Gastroesophageal sphincter (tissue), 4 donors: ENCODE measurements around the gene ENO2. TPM values are rescaled to one million over a fixed set of nuclear protein-coding genes. Genes with fewer than 3 reads are reported as not detected.

Source experiments
- ATAC-seq: fragments of 150-250 bp; one replicate; pipeline ENCODE4 v1.9.1; 2016; ENCODE audit warnings: mild to moderate bottlenecking, moderate library complexity
- H3K27ac ChIP-seq, 4 donors: fragments of 200-600 bp; sonication (generic) in 3 of 4; 1 replicate in 3 of 4; 2 replicates in 1 of 4; pipeline ENCODE4 v1.5.1; 2016 to 2019
- H3K27me3 ChIP-seq: fragments of 200-600 bp; sonication (generic); one replicate; pipeline ENCODE4 v1.5.1; 2019
- H3K36me3 ChIP-seq, 2 donors: fragments of 200-600 bp; sonication (generic); one replicate each; pipeline ENCODE4 v1.5.1; 2019; ENCODE audit warnings: control low read depth in 1 of 2
- H3K4me1 ChIP-seq, 3 donors: fragments of 200-600 bp; sonication (generic); 1 replicate in 2 of 3; 2 replicates in 1 of 3; pipeline ENCODE4 v1.5.1; 2016 to 2019; ENCODE audit warnings: control low read depth in 2 of 3
- H3K4me3 ChIP-seq, 2 donors: fragments of 200-600 bp; sonication (generic); one replicate each; pipeline ENCODE4 v1.5.1; 2019; ENCODE audit warnings: mild to moderate bottlenecking in 1 of 2, moderate library complexity in 1 of 2
- H3K9me3 ChIP-seq, 3 donors: fragments of 200-600 bp; sonication (generic); one replicate each; pipeline ENCODE4 v1.5.1; 2017 to 2019; ENCODE audit warnings: control low read depth in 2 of 3
- EP300 ChIP-seq: sonication (generic); formaldehyde crosslinking; IDR thresholded peaks from one replicate; pipeline ENCODE4 v1.6.1; 2017; ENCODE audit warnings: antibody characterized with exemption, mild to moderate bottlenecking
- POLR2A ChIP-seq, 2 donors: fragments of 450-650 bp; IDR thresholded peaks; one replicate each; pipeline ENCODE4 v1.6.1; 2017; ENCODE audit warnings: antibody characterized with exemption in 2 of 2, mild to moderate bottlenecking in 2 of 2, moderate library complexity in 1 of 2
- POLR2AphosphoS5 ChIP-seq: sonication (generic); formaldehyde crosslinking; IDR thresholded peaks from one replicate; pipeline ENCODE4 v1.6.1; 2017; ENCODE audit warnings: antibody characterized with exemption
- WGBS, 2 donors: methylation state at CpG; one replicate each; pipeline ENCODE4 v1.1.5; 2018; ENCODE audit warnings: low coverage in 1 of 2; 5-methylcytosine and 5-hydroxymethylcytosine counted together
- total RNA-seq, 4 donors: library from RNA; depleted of rRNA; stranded (reverse); fragments of >200 nt; gene quantifications; one replicate each; pipeline ENCODE4 v1.1.0, GENCODE V29; 2016
- TF ChIP-seq, protein P1 (sequence below), 4 experiments: fragments of 200-600 bp in 2 of 4; fragments of 450-650 bp in 2 of 4; sonication (generic) in 1 of 4; IDR thresholded peaks; one replicate each; pipeline ENCODE4 v1.5.1; 2017 to 2019; ENCODE audit warnings: antibody characterized with exemption in 4 of 4, mild to moderate bottlenecking in 2 of 4, moderate library complexity in 2 of 4

The ENO2 gene
- total RNA-seq, 4 donors from 2014 or later = 31.2 to 68.2 (median 43.5) TPM

DNA sequence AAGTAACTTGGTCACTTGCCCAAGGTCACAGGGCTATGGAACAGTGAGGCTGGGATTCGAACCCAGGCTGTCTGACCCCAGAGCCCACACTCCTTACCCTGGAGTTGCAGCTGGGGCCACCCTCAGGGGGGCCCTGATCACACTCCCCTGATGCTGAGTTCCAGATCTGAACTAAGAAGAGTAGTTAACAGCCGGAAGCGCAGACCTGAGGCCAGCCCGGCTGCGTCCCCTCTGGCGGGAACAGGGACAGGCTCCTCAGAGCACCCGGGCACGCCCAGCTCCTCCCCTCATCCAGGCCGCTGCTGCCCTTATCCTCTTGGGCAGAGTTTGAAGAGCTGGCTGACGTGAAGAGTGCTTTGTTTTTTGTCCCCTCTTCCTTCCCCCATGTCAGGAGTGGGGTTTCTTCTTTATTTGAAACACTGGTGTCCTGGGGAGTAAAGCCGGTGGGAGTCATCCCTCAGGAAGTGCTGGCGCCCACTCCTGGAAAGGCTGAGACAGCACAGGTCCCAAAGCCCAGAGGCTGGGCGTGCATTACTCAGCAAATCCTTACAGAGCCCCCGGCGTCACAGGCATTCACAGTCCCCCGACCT lies 47.4 kb downstream of the ENO2 start:
- H3K4me3 ChIP-seq = peak overlapping the region in 1 of 2 donors; percentile 26
- no peaks in the 10 kb centered on the region for H3K27me3 ChIP-seq
- H3K27ac ChIP-seq = peak overlapping the region in 3 of 4 donors; percentile 63 to 82 (median 81)
- peak; percentile 58 for ATAC-seq
- WGBS, 2 donors = 0 to 31% methylated on average over 2 to 7 of the region's 16 CpGs
- no peaks in the 10 kb centered on the region for H3K9me3 ChIP-seq
- peaks cover 0 to 23% of the 10 kb centered on the region in 2 donors for H3K36me3 ChIP-seq
- TF ChIP-seq, protein P1, sequence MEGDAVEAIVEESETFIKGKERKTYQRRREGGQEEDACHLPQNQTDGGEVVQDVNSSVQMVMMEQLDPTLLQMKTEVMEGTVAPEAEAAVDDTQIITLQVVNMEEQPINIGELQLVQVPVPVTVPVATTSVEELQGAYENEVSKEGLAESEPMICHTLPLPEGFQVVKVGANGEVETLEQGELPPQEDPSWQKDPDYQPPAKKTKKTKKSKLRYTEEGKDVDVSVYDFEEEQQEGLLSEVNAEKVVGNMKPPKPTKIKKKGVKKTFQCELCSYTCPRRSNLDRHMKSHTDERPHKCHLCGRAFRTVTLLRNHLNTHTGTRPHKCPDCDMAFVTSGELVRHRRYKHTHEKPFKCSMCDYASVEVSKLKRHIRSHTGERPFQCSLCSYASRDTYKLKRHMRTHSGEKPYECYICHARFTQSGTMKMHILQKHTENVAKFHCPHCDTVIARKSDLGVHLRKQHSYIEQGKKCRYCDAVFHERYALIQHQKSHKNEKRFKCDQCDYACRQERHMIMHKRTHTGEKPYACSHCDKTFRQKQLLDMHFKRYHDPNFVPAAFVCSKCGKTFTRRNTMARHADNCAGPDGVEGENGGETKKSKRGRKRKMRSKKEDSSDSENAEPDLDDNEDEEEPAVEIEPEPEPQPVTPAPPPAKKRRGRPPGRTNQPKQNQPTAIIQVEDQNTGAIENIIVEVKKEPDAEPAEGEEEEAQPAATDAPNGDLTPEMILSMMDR (IDR thresholded peaks at IDR 0.05) = peak in 3 of 4 experiments; percentile 29 to 45 (median 40)
- TF ChIP-seq EP300 (no peak), POLR2AphosphoS5 (no peak)
- H3K4me1 ChIP-seq = peaks cover 0 to 63% (median 9%) of the 10 kb centered on the region in 3 donors

DNA sequence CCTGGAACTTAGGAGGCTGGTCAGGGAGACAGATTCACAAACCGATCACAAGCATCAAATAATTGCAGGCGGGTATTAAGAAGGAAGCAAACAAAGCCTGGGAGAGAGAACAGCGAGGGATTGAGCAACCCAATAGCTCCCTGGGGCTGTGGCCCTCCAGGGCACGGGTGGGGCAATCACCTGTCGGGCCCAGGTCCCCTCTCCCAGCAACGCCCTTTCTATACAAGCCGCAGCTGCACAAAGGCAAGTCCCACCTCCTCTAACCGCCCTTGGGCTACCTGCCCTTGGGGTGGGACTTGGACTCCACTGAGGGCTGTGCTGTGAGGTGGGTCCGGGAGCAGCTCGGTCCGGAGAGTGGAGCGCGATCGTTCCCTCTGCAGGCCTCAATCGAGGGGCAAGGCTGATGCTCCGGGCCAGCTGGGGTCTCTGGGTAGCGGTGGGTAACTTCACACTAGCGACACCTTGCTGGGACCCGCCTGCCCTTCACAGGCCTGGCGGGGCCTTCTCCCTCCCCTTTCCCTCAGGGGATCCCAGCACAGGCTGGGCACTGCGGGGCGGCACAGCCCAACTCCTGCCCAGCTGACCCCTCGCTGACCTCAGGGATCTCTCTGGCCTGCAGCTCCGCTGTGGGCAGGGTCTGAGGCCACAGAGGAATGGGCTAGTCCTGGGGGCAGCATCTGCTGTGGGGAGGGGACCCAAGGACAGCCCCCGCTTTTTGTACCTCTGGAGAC lies 48.1 kb downstream of the ENO2 start:
- TF ChIP-seq POLR2AphosphoS5 = no peak
- TF ChIP-seq, protein P1 (IDR thresholded peaks at IDR 0.05) = no peak
- TF ChIP-seq POLR2A (IDR thresholded peaks at IDR 0.05) = no peak
- TF ChIP-seq EP300 = no peak
- peak overlapping the region in 1 of 2 donors; percentile 26 for H3K4me3 ChIP-seq
- no peak for ATAC-seq
- no peaks in the 10 kb centered on the region for H3K27me3 ChIP-seq
- H3K4me1 ChIP-seq = peaks cover 0 to 63% (median 9%) of the 10 kb centered on the region in 3 donors
- WGBS, 2 donors = 21 to 40% methylated on average over 5 to 6 of the region's 25 CpGs
- peak overlapping the region in 3 of 4 donors; percentile 9 to 82 (median 81) for H3K27ac ChIP-seq
- H3K9me3 ChIP-seq = no peaks in the 10 kb centered on the region
- H3K36me3 ChIP-seq = peaks cover 0 to 30% of the 10 kb centered on the region in 2 donors

DNA sequence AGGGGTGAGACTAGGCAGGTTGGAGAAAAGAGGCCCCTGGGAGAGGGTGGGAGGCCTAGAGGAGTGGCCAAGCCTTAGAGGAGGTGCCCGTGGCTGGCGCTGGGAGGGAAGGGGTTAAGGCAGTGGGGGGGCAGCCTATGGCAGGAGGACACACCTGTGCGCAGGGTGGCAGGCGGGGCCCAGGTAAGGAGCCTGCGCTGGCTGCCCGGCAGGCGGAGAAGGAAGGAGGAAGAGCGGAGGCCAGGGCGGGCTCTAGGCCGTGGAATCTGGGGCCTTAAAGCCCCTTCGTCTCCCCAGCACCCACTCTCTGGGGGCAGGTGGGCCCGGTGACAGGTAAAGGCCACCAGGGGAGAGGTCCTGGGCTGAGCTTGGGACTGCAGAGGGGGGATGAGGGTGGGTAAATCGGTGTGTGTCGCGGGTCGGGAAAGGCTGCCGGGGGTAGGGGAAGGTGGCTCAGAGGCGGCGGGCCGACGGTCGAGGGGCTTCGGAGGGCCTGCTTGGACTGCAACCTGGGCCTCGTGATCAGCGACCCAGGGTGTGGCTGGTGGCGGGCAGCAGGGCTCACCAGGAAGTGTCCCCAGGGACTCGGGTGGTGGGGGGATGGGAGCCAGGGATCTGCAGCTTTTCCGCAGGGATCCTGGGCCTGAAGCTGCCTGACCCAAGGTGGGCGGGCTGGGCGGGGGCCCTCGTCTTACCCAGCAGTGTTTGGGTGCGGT lies 48.8 kb downstream of the ENO2 start:
- Histone ChIP-seq H3K9me3 (no peaks in the 10 kb centered on the region), H3K27ac (peak overlapping the region in 3 of 4 donors; percentile 9 to 82 (median 81)), H3K36me3 (peaks cover 0 to 37% of the 10 kb centered on the region in 2 donors), H3K4me3 (no peak overlapping the region), H3K4me1 (peaks cover 0 to 69% (median 9%) of the 10 kb centered on the region in 3 donors), H3K27me3 (no peaks in the 10 kb centered on the region)
- no peak for ATAC-seq
- TF ChIP-seq POLR2A (IDR thresholded peaks at IDR 0.05) (no peak), POLR2AphosphoS5 (no peak), EP300 (no peak)
- TF ChIP-seq, protein P1 (IDR thresholded peaks at IDR 0.05) = no peak
- WGBS, 2 donors = 77 to 80% methylated on average over 2 to 22 of the region's 32 CpGs

DNA sequence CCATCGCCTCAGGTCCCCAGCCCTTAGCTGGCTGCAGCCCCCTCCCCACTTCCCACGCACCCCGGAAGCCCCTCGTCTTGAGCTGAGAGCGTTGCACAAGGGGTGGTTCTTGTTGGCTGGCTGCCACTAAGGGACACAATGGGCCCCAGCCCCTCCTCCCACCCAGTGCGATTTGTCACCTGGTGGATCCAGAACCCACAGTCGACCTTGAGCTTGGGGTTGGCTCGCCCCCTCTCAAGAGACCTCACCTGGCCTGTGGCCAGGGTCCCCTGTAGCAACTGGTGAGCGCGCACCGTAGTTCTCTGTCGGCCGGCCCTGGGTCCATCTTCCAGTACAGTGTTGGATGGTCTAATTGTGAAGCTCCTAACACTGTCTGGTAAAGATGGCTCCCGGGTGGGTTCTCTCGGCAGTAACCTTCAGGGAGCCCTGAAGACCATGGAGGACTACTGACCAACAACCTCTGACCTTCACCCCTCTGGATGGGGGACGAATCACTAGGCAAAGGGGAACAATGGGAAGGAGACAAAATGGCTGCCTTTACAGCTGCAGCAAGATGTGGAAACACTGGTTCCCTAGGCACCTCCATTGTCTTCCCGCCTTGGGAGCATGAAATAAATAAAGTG lies 49.5 kb downstream of the ENO2 start:
- H3K4me1 ChIP-seq = peaks cover 0 to 70% (median 14%) of the 10 kb centered on the region in 3 donors
- 62 to 67% methylated on average over 2 of the region's 17 CpGs for WGBS, 2 donors
- no peaks in the 10 kb centered on the region for H3K27me3 ChIP-seq
- H3K4me3 ChIP-seq = no peak overlapping the region
- no peaks in the 10 kb centered on the region for H3K9me3 ChIP-seq
- no peak for TF ChIP-seq EP300
- TF ChIP-seq, protein P1 (IDR thresholded peaks at IDR 0.05) = no peak
- no peak for TF ChIP-seq POLR2AphosphoS5
- no peak for TF ChIP-seq POLR2A (IDR thresholded peaks at IDR 0.05)
- peaks cover 0 to 44% of the 10 kb centered on the region in 2 donors for H3K36me3 ChIP-seq
- H3K27ac ChIP-seq = peak overlapping the region in 3 of 4 donors; percentile 81 to 84 (median 82)
- no peak for ATAC-seq
